GM19035 (cell line): ENCODE data around the gene SCFD2.

ENCODE experiments used
- ATAC-seq: cut with Tn5 transposase; IDR thresholded peaks from one replicate; pipeline ENCODE4 v1.9.1; 2021; ENCODE audit not compliant: unreplicated experiment

SCFD2 gene

DNA sequence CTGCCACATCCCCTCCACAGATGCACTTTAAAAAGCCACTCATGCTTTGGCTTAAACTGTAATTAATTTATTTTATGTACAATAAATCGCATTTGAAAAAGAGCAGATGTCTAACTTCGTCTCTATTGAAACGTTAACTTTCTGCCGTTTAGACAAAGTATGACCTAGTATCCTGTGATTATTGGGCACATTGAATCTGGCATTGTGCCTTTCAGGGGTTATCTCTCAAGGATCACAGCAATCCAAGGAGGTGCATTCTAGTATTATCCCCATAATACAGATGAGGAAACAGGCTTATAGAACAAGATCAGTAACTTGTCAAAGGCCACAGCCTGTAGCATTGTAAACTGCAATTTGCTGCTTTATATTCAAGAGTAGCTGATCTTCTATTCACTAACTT, 499.1 kb downstream of the SCFD2 start:
- no peak for ATAC-seq

GRCh38 chr4:52865300-52865699, 500.6 kb downstream of the SCFD2 start:
- no peak for ATAC-seq

GRCh38 chr4:52864793-52865192, 501.1 kb downstream of the SCFD2 start:
- no peak for ATAC-seq

GRCh38 chr4:52863324-52863723, 502.5 kb downstream of the SCFD2 start:
- no peak for ATAC-seq

- ATAC-seq = no peak
These were observed 503.2 kb downstream of the SCFD2 start for GRCh38 chr4:52862639-52863161.

- ATAC-seq = peak; percentile 99
These were observed 503.8 kb downstream of the SCFD2 start, which contains the start of gene RASL11B for GRCh38 chr4:52861879-52862616. RASL11B (plus strand) TSS chr4:52862317; CDS start chr4:52862508, 191 bp downstream.

GRCh38 chr4:52861171-52861823, 504.6 kb downstream of the SCFD2 start:
- ATAC-seq = no peak

DNA sequence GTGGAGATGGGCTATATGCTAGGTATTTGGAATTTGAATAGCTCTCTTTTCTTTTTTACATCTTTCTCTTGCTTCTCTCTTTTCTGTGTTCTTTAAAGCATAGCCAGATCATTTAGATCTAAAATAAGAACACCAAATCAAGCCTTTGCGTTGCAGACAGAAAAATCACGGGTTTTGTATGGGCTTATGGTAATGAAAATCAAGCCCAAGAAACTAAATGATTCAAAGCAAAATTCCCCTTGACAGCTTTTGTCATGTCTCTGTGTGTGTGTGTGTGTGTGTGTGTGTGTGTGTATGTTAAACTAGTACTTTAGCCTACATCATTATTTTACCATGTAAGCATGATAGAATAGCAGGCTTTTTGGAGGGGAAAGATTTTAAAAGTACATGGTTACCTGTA, 505.5 kb downstream of the SCFD2 start:
- no peak for ATAC-seq

- ATAC-seq = no peak
These were observed 509.1 kb downstream of the SCFD2 start for GRCh38 chr4:52856801-52857200.

GRCh38 chr4:52853351-52853750, 512.5 kb downstream of the SCFD2 start:
- ATAC-seq = no peak

- ATAC-seq = no peak
These were observed 513.1 kb downstream of the SCFD2 start for GRCh38 chr4:52852711-52853110.

- no peak for ATAC-seq
These were observed 513.8 kb downstream of the SCFD2 start for GRCh38 chr4:52852041-52852440.

DNA sequence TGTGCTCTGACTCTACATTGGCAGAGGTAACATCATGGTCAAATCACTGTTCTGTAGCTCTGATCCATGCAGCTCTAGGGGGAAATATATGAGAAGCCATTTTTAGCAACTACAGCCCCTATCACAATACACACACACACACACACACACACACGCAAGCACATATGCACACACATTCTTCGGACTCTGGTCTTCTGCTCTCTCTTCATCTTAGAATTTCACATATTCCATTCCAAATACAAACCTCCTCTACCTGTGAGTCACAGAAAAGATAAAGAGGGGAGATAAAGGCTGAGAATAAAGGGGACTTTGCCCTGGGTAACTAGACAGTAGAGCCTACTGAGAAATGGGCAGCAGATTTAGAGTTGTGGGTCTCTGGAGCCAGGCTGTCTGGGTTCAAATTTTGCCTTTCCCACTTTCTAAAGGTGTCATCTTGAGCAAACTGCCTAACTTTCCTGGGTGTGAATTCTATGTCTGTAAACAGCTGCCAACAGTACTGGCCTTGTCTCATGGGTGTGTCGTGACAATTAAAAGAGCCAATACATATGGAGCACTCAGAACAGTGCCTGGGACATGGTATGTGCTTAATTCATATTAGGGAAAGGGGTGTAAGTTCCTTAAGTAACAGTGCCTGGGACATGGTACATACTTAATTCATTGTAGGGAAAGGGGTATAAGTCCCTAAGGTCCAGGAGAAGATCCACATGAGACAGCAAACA, 515.3 kb downstream of the SCFD2 start:
- no peak for ATAC-seq

GRCh38 chr4:52848254-52848653, 517.6 kb downstream of the SCFD2 start:
- ATAC-seq = no peak

DNA sequence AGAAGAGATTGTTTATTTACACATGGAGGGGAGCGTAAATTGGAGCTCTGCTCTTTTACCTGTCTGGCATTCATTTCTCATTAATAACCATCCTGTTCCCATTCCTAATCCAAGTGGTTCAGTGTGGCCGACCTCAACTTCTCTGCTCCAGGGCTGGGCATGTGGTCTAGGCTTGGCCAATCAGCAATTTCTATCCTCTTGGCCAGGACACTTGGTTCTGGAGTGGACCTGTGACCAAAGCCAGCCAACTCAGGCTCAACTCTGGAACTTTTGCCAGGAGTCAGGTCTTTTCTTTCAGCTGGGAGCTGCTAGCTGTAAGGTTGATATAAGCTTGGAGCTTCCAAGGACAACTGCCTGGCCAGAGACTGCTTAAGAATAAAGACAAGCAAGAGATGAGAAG, 519.4 kb downstream of the SCFD2 start:
- no peak for ATAC-seq

- no peak for ATAC-seq
These were observed 521.3 kb downstream of the SCFD2 start for GRCh38 chr4:52844596-52844995.

DNA sequence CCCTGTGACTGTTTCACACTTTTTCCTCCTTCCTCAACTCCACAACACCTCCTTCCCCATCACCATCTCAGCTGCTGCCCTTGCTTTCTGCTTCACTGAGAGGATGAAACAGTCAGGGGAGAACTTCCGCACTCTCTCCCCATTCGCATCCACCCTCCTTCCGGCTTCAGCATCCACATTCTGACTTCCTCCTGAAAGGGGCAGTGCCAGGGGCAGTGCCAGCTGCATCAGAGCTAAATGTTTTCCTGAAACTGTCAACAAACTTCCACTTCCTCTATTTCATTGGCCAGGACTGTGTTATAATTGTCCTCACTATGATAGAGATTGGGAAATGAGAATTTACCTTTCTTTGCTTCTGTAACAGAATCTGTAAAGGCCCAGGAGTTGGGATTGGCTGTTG, 521.9 kb downstream of the SCFD2 start:
- no peak for ATAC-seq

- ATAC-seq = no peak
These were observed 522.5 kb downstream of the SCFD2 start for GRCh38 chr4:52843351-52843750.

- ATAC-seq = no peak
These were observed 523.1 kb downstream of the SCFD2 start for GRCh38 chr4:52842792-52843191.

DNA sequence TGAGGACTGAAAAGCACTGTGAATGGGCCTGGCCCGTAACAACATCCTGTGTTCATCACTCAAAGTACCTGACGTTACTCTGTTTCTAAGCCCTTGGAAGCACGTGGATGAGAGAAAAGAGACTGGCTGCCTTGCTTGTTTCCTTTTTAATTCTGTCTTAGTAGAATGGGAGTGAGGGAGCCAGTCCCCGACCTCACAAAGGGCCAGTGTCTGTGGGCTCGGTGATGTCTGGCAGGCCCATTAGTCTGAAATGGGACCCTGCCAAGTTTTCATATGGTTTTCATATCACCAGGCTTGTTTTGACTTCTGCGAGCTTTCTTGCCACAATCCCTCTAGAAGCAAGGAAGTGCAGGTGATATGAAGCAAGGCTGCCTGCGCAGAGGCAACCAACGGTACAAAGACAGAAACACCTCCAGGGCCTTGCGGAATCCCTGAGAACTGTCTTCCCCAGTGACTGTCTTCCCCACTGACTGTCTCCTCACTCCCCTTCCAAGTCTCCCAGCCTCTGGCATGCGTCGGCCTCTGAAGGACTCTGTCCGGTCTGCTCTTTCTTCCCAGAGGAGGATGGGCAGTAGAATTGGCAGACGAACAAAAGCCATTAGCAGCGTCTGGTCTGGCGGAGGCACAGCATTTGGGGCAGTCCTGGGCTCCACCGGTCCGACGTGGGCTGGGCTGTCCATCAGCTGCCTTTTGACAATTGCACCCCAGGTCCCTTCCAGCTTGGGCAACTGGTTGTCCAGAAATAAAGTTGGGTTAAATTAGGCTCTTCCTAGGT, 524.0 kb downstream of the SCFD2 start:
- ATAC-seq = no peak
